Measurements from ENCODE around the gene LRRC28.

LRRC28 gene

GRCh38 chr15:99344639-99345038 lies 93.4 kb downstream of the LRRC28 start:
- Histone ChIP-seq H3K36me3 (ENCODE audit: control insufficient read depth in 1 of 2, insufficient read depth in 2 of 2, low read length in 2 of 2) (no peaks in the 10 kb centered on the region), H3K4me3 (ENCODE audit: low read depth in 1 of 2, low read length in 2 of 2) (no peak overlapping the region), H3K27ac (ENCODE audit: low read length) (no peak overlapping the region), H3K4me1 (ENCODE audit: control insufficient read depth in 1 of 2, insufficient read depth in 2 of 2, low read length in 2 of 2) (no peaks in the 10 kb centered on the region), H3K9me3 (ENCODE audit: control insufficient read depth in 1 of 2, low read length in 2 of 2) (no peaks in the 10 kb centered on the region), H3K27me3 (ENCODE audit: low read depth, low read length) (no peaks in the 10 kb centered on the region)

DNA sequence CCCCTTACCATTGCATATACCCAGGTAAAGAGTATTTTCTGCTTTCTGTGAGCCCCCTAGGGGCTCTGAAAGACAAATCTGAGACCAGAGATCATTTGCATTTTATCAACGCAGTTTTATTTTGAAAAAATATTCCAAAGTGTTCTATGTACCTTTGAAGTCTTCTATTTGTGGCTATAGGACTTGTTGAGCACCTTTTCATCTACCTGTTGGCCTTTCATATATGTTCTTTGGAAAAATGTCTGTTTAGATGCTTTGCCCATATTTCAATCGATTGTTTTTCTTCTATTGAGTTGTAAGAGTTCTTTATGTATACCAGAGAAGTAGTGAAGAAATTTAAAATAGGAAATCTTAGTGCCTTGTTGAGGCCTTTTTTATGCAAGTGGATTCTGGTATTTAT lies 94.0 kb downstream of the LRRC28 start:
- Histone ChIP-seq H3K9me3 (ENCODE audit: control insufficient read depth in 1 of 2, low read length in 2 of 2) (no peaks in the 10 kb centered on the region), H3K27ac (ENCODE audit: low read length) (no peak overlapping the region), H3K36me3 (ENCODE audit: control insufficient read depth in 1 of 2, insufficient read depth in 2 of 2, low read length in 2 of 2) (no peaks in the 10 kb centered on the region), H3K27me3 (ENCODE audit: low read depth, low read length) (no peaks in the 10 kb centered on the region), H3K4me3 (ENCODE audit: low read depth in 1 of 2, low read length in 2 of 2) (no peak overlapping the region), H3K4me1 (ENCODE audit: control insufficient read depth in 1 of 2, insufficient read depth in 2 of 2, low read length in 2 of 2) (no peaks in the 10 kb centered on the region)

DNA sequence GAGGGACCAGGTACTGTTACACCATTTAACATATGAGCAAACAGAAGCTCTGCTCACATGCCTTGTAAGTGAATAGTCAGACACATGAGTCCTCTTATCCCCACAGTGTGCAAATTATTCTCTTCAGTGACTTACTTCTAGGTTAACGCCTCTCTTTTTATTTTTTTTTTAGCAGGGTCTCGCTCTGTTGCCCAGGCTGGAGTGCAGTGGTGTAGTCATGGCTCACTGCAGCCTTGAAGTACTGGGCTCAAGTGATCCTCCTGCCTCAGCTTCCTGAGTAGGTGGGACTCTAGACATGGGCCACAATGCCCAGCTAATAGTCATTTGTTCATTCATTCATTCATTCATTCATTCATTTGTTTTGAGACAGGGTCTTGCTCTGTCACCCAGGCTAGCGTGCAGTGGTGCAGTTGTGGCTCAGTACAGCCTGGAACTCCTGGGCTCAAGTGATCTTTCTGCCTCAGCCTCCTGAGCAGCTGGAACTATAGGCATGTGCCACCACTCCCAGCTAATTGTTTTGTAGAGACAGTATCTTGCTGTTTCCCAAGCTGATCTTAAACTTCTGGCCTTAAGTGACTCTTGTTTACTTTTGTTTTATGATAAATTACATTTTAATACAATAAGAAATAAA lies 94.7 kb downstream of the LRRC28 start:
- no peaks in the 10 kb centered on the region for H3K9me3 ChIP-seq (ENCODE audit: control insufficient read depth in 1 of 2, low read length in 2 of 2)
- no peaks in the 10 kb centered on the region for H3K27me3 ChIP-seq (ENCODE audit: low read depth, low read length)
- H3K36me3 ChIP-seq (ENCODE audit: control insufficient read depth in 1 of 2, insufficient read depth in 2 of 2, low read length in 2 of 2) = no peaks in the 10 kb centered on the region
- H3K4me3 ChIP-seq (ENCODE audit: low read depth in 1 of 2, low read length in 2 of 2) = no peak overlapping the region
- no peaks in the 10 kb centered on the region for H3K4me1 ChIP-seq (ENCODE audit: control insufficient read depth in 1 of 2, insufficient read depth in 2 of 2, low read length in 2 of 2)
- no peak overlapping the region for H3K27ac ChIP-seq (ENCODE audit: low read length)

DNA sequence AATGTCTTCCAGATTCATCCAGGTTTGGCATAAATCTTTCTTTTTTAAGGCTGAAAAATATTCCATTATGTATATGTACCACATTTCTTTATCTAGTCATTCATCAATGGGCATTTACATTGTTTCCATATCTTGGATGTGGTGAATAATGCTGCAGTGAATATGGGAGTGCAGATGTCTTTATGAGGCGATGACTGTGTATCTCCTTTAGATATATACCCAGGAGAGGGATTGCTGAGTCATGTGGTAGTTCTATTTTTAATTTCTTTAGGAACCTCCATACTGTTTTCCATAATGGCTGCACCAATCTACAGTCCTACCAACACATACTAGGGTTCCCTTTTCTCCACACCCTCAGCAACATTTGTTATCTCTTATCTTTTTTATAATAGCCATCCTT lies 96.3 kb downstream of the LRRC28 start:
- Histone ChIP-seq H3K27me3 (ENCODE audit: low read depth, low read length) (no peaks in the 10 kb centered on the region), H3K4me3 (ENCODE audit: low read depth in 1 of 2, low read length in 2 of 2) (no peak overlapping the region), H3K36me3 (ENCODE audit: control insufficient read depth in 1 of 2, insufficient read depth in 2 of 2, low read length in 2 of 2) (peaks cover 0 to under 1% of the 10 kb centered on the region in 2 donors), H3K4me1 (ENCODE audit: control insufficient read depth in 1 of 2, insufficient read depth in 2 of 2, low read length in 2 of 2) (no peaks in the 10 kb centered on the region), H3K27ac (ENCODE audit: low read length) (no peak overlapping the region), H3K9me3 (ENCODE audit: control insufficient read depth in 1 of 2, low read length in 2 of 2) (no peaks in the 10 kb centered on the region)

DNA sequence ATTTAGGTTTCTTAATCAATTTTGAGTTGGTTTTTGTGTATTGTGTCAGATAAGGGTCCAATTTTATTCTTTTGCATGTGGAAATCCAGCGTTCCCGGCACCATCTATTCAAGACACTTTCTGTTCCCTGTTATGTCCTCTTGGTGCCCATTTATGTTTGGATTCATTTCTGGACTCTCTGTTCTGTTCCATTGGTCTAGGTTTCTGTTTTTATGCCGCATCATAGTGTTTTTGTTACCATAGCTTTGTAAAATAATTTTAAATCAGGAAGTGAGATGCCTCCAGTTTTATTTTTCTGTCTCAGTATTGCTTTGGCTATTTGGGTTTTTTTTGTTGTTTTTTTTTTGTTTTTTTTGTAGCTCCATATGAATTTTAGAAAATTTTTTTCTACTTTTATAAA lies 97.1 kb downstream of the LRRC28 start:
- no peak overlapping the region for H3K27ac ChIP-seq (ENCODE audit: low read length)
- H3K27me3 ChIP-seq (ENCODE audit: low read depth, low read length) = no peaks in the 10 kb centered on the region
- H3K9me3 ChIP-seq (ENCODE audit: control insufficient read depth in 1 of 2, low read length in 2 of 2) = no peaks in the 10 kb centered on the region
- no peak overlapping the region for H3K4me3 ChIP-seq (ENCODE audit: low read depth in 1 of 2, low read length in 2 of 2)
- no peaks in the 10 kb centered on the region for H3K4me1 ChIP-seq (ENCODE audit: control insufficient read depth in 1 of 2, insufficient read depth in 2 of 2, low read length in 2 of 2)
- H3K36me3 ChIP-seq (ENCODE audit: control insufficient read depth in 1 of 2, insufficient read depth in 2 of 2, low read length in 2 of 2) = peaks cover 0 to 8% of the 10 kb centered on the region in 2 donors

DNA sequence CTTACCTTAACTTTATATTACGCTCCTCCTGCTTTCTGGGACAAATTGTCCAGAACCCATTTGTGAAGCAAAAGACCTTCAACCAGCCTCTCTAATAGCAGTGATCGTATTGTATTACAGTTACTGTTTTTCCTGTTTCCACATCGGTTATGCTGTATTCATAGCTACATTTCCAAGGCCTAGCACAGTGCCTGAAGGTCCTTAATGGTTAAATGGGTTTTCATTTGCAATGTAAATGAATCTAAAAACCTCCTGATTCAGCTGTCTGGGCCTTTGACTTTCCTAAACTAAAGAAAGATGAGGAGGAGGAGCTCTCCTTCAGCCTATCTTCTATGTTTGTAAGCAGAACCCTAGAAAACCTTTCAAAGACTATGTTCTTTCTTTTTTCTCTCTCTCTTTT lies 99.1 kb downstream of the LRRC28 start:
- no peaks in the 10 kb centered on the region for H3K27me3 ChIP-seq (ENCODE audit: low read depth, low read length)
- H3K4me3 ChIP-seq (ENCODE audit: low read depth in 1 of 2, low read length in 2 of 2) = no peak overlapping the region
- H3K9me3 ChIP-seq (ENCODE audit: control insufficient read depth in 1 of 2, low read length in 2 of 2) = no peaks in the 10 kb centered on the region
- H3K4me1 ChIP-seq (ENCODE audit: control insufficient read depth in 1 of 2, insufficient read depth in 2 of 2, low read length in 2 of 2) = no peaks in the 10 kb centered on the region
- H3K36me3 ChIP-seq (ENCODE audit: control insufficient read depth in 1 of 2, insufficient read depth in 2 of 2, low read length in 2 of 2) = peaks cover 0 to 8% of the 10 kb centered on the region in 2 donors
- no peak overlapping the region for H3K27ac ChIP-seq (ENCODE audit: low read length)

- peaks cover 0 to 4% of the 10 kb centered on the region in 2 donors for H3K36me3 ChIP-seq (ENCODE audit: control insufficient read depth in 1 of 2, insufficient read depth in 2 of 2, low read length in 2 of 2)
- H3K9me3 ChIP-seq (ENCODE audit: control insufficient read depth in 1 of 2, low read length in 2 of 2) = no peaks in the 10 kb centered on the region
- H3K4me3 ChIP-seq (ENCODE audit: low read depth in 1 of 2, low read length in 2 of 2) = no peak overlapping the region
- no peaks in the 10 kb centered on the region for H3K27me3 ChIP-seq (ENCODE audit: low read depth, low read length)
- H3K27ac ChIP-seq (ENCODE audit: low read length) = no peak overlapping the region
- H3K4me1 ChIP-seq (ENCODE audit: control insufficient read depth in 1 of 2, insufficient read depth in 2 of 2, low read length in 2 of 2) = no peaks in the 10 kb centered on the region
Observed at GRCh38 chr15:99359769-99360168, 108.5 kb downstream of the LRRC28 start.

DNA sequence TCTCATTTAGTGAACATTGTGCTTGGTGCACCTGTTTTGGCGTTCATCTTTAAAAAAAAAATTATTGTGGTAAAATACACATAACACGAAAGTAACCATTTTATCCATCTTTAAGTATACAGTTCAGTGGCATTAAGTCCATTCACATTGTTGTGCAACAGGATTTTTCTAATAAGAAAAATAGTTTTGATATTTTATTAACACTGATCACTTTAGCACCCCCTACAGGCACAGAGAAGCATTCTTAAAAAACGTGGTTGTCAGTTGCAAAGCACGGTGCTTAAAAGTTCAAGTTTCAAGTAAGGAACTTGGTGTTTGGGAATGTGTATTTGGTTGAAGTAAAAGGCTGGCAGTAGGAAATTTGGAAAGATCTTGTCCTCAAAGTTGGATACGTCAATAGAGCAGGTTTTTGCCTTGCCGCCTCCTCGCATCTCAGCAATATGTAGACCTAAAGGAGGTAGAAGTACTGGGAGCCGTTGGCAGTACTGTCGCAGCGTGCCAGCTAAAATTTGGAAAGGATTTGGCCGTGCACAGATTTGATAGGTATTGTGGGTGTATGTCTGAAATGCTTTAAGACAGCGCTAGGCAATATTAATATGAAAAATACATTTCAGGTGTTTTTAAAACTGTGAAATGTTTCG lies 110.4 kb downstream of the LRRC28 start:
- no peaks in the 10 kb centered on the region for H3K4me1 ChIP-seq (ENCODE audit: control insufficient read depth in 1 of 2, insufficient read depth in 2 of 2, low read length in 2 of 2)
- peaks cover 0 to 4% of the 10 kb centered on the region in 2 donors for H3K9me3 ChIP-seq (ENCODE audit: control insufficient read depth in 1 of 2, low read length in 2 of 2)
- H3K27me3 ChIP-seq (ENCODE audit: low read depth, low read length) = no peaks in the 10 kb centered on the region
- H3K36me3 ChIP-seq (ENCODE audit: control insufficient read depth in 1 of 2, insufficient read depth in 2 of 2, low read length in 2 of 2) = peaks cover 0 to 7% of the 10 kb centered on the region in 2 donors
- H3K27ac ChIP-seq (ENCODE audit: low read length) = no peak overlapping the region
- H3K4me3 ChIP-seq (ENCODE audit: low read depth in 1 of 2, low read length in 2 of 2) = no peak overlapping the region

- no peaks in the 10 kb centered on the region for H3K4me1 ChIP-seq (ENCODE audit: control insufficient read depth in 1 of 2, insufficient read depth in 2 of 2, low read length in 2 of 2)
- H3K27me3 ChIP-seq (ENCODE audit: low read depth, low read length) = no peaks in the 10 kb centered on the region
- peaks cover 0 to 22% of the 10 kb centered on the region in 2 donors for H3K36me3 ChIP-seq (ENCODE audit: control insufficient read depth in 1 of 2, insufficient read depth in 2 of 2, low read length in 2 of 2)
- H3K27ac ChIP-seq (ENCODE audit: low read length) = no peak overlapping the region
- H3K4me3 ChIP-seq (ENCODE audit: low read depth in 1 of 2, low read length in 2 of 2) = no peak overlapping the region
- H3K9me3 ChIP-seq (ENCODE audit: control insufficient read depth in 1 of 2, low read length in 2 of 2) = peaks cover 0 to 12% of the 10 kb centered on the region in 2 donors
Observed at GRCh38 chr15:99365242-99365641, 114.0 kb downstream of the LRRC28 start.

- H3K4me3 ChIP-seq (ENCODE audit: low read depth in 1 of 2, low read length in 2 of 2) = no peak overlapping the region
- peaks cover 0 to 12% of the 10 kb centered on the region in 2 donors for H3K9me3 ChIP-seq (ENCODE audit: control insufficient read depth in 1 of 2, low read length in 2 of 2)
- H3K27me3 ChIP-seq (ENCODE audit: low read depth, low read length) = no peaks in the 10 kb centered on the region
- no peak overlapping the region for H3K27ac ChIP-seq (ENCODE audit: low read length)
- no peaks in the 10 kb centered on the region for H3K4me1 ChIP-seq (ENCODE audit: control insufficient read depth in 1 of 2, insufficient read depth in 2 of 2, low read length in 2 of 2)
- H3K36me3 ChIP-seq (ENCODE audit: control insufficient read depth in 1 of 2, insufficient read depth in 2 of 2, low read length in 2 of 2) = peaks cover 0 to 22% of the 10 kb centered on the region in 2 donors
Observed at GRCh38 chr15:99366013-99366412, 114.7 kb downstream of the LRRC28 start.

GRCh38 chr15:99368743-99369142 lies 117.5 kb downstream of the LRRC28 start:
- Histone ChIP-seq H3K36me3 (ENCODE audit: control insufficient read depth in 1 of 2, insufficient read depth in 2 of 2, low read length in 2 of 2) (peaks cover 0 to 19% of the 10 kb centered on the region in 2 donors), H3K27me3 (ENCODE audit: low read depth, low read length) (no peaks in the 10 kb centered on the region), H3K9me3 (ENCODE audit: control insufficient read depth in 1 of 2, low read length in 2 of 2) (peaks cover 0 to 12% of the 10 kb centered on the region in 2 donors), H3K27ac (ENCODE audit: low read length) (no peak overlapping the region), H3K4me1 (ENCODE audit: control insufficient read depth in 1 of 2, insufficient read depth in 2 of 2, low read length in 2 of 2) (no peaks in the 10 kb centered on the region), H3K4me3 (ENCODE audit: low read depth in 1 of 2, low read length in 2 of 2) (no peak overlapping the region)

DNA sequence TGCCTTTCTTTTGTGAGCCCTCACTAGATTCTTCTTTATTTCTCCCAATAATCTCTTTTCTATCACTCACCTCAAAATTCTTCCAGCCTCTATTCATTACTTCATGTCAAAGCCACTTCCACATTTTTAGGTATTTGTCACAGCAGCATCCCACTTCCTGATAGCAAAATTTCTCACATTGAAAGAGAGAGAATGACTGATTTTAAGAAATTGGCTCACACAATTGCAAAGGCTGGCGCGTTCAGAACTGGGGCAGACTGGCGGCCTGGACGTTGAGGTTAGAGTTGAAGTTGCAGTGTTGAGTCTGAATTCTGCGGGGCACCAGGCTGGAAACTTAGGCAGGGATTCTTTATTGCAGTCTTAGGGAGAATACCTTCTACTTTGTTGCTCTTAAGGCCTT lies 117.9 kb downstream of the LRRC28 start:
- Histone ChIP-seq H3K4me1 (ENCODE audit: control insufficient read depth in 1 of 2, insufficient read depth in 2 of 2, low read length in 2 of 2) (no peaks in the 10 kb centered on the region), H3K36me3 (ENCODE audit: control insufficient read depth in 1 of 2, insufficient read depth in 2 of 2, low read length in 2 of 2) (peaks cover 0 to 20% of the 10 kb centered on the region in 2 donors), H3K9me3 (ENCODE audit: control insufficient read depth in 1 of 2, low read length in 2 of 2) (peaks cover 0 to 12% of the 10 kb centered on the region in 2 donors), H3K27me3 (ENCODE audit: low read depth, low read length) (no peaks in the 10 kb centered on the region), H3K27ac (ENCODE audit: low read length) (no peak overlapping the region), H3K4me3 (ENCODE audit: low read depth in 1 of 2, low read length in 2 of 2) (no peak overlapping the region)
